K562 (cell line): ENCODE measurements around the gene THOP1. TPM values are rescaled to one million over a fixed set of nuclear protein-coding genes. Genes with fewer than 3 reads are reported as not detected.

Experiments
- ATF7 ChIP-seq: fragments of 450-650 bp; IDR thresholded peaks from 2 replicates; pipeline ENCODE4 v1.7.1; 2014; ENCODE audit warnings: mild to moderate bottlenecking, moderate library complexity
- CGGBP1 ChIP-seq: fragments of 250-450 bp; sonication (Bioruptor Pico); IDR thresholded peaks from 2 replicates; pipeline ENCODE4 v1.9.0; 2021; ENCODE audit warnings: mild to moderate bottlenecking
- ELF2 ChIP-seq: fragments of 250-450 bp; sonication (Bioruptor Pico); IDR thresholded peaks from 2 replicates; pipeline ENCODE4 v1.5.0; 2021; ENCODE audit warnings: mild to moderate bottlenecking
- ETV6 ChIP-seq, 3 experiments: fragments of 150-350 bp in 1 of 3; sonication (generic) in 1 of 3; formaldehyde crosslinking in 1 of 3; IDR thresholded peaks; 2 replicates each; pipeline versions ENCODE4 v1.6.1 to v1.8.0; 2014 to 2022; ENCODE audit warnings: borderline replicate concordance in 2 of 3, low read depth in 2 of 3, antibody characterized with exemption in 1 of 3, low read length in 1 of 3, mild to moderate bottlenecking in 1 of 3, missing genetic modification reagents in 1 of 3
- FOXA1 ChIP-seq: fragments of 450-650 bp; IDR thresholded peaks from 2 replicates; pipeline ENCODE4 v1.6.1; 2016; ENCODE audit warnings: mild to moderate bottlenecking, borderline replicate concordance
- FOXK2 ChIP-seq, 2 experiments: fragments of 450-650 bp; IDR thresholded peaks in 1 of 2; conservative IDR thresholded peaks in 1 of 2; 2 replicates each; pipeline ENCODE4 v1.6.1; 2016; ENCODE audit warnings: low read depth in 2 of 2, mild to moderate bottlenecking in 1 of 2
- FOXO4 ChIP-seq: fragments of 450-650 bp; formaldehyde crosslinking; IDR thresholded peaks from 2 replicates; pipeline ENCODE4 v1.4.0; 2020; ENCODE audit warnings: mild to moderate bottlenecking, moderate library complexity
- HOMEZ ChIP-seq: fragments of 250-450 bp; sonication (Bioruptor Pico); IDR thresholded peaks from 2 replicates; pipeline ENCODE4 v1.4.0; 2020; ENCODE audit warnings: mild to moderate bottlenecking, moderate library complexity
- MED1 ChIP-seq: sonication (generic); formaldehyde crosslinking; IDR thresholded peaks from 2 replicates; pipeline ENCODE4 v1.8.1; 2023; ENCODE audit warnings: missing genetic modification reagents, borderline replicate concordance
- MIER1 ChIP-seq: fragments of 450-650 bp; IDR thresholded peaks from 2 replicates; pipeline ENCODE4 v1.6.1; 2016; ENCODE audit warnings: antibody characterized with exemption, mild to moderate bottlenecking, low read depth
- MYC ChIP-seq, 2 experiments: fragments of 250-450 bp in 1 of 2; sonication (Bioruptor Pico) in 1 of 2; IDR thresholded peaks; 2 replicates each; pipeline versions ENCODE4 v1.5.1 to v1.6.1; 2012 to 2021; ENCODE audit warnings: low read depth in 2 of 2, borderline replicate concordance in 1 of 2, improper control_type of control experiment in 1 of 2, low read length in 1 of 2, mild to moderate bottlenecking in 1 of 2, moderate library complexity in 1 of 2
- POU5F1 ChIP-seq: fragments of 150-350 bp; IDR thresholded peaks from 2 replicates; pipeline ENCODE4 v1.6.1; 2014; ENCODE audit warnings: borderline replicate concordance, low read length, low read depth, mild to moderate bottlenecking; ENCODE audit not compliant: partially characterized antibody
- RHOXF2B ChIP-seq: fragments of 250-450 bp; sonication (Bioruptor Pico); conservative IDR thresholded peaks from 2 replicates; pipeline ENCODE4 v1.5.1; 2021
- STAT5B ChIP-seq: fragments of 250-450 bp; sonication (Bioruptor Pico); IDR thresholded peaks from 2 replicates; pipeline ENCODE4 v1.8.0; 2021; ENCODE audit warnings: mild to moderate bottlenecking, inconsistent platforms
- ZBED1 ChIP-seq: IDR thresholded peaks from 2 replicates; pipeline ENCODE4 v1.6.1; 2014
- ZC3H4 ChIP-seq: sonication (generic); formaldehyde crosslinking; IDR thresholded peaks from 2 replicates; pipeline ENCODE4 v1.9.0; 2021; ENCODE audit warnings: missing genetic modification reagents, borderline replicate concordance
- ZKSCAN3 ChIP-seq: fragments of 250-450 bp; sonication (Bioruptor Pico); IDR thresholded peaks from 2 replicates; pipeline ENCODE4 v1.4.0; 2020
- ZNF282 ChIP-seq: sonication (generic); formaldehyde crosslinking; IDR thresholded peaks from 2 replicates; pipeline ENCODE4 v1.8.1; 2023; ENCODE audit warnings: missing genetic modification reagents
- polyA plus RNA-seq, 8 experiments: library from polyadenylated mRNA; depleted of rRNA in 4 of 8; stranded (reverse) in 5 of 8; unstranded in 3 of 8; fragments of >200 nt; fragmentation: Nextera tagmentation in 2 of 8; fragmentation: Illumina TruSeq in 1 of 8; extraction: Ambion mirVana in 2 of 8; extraction: Trizol in 1 of 8; gene quantifications; 2 replicates each; pipeline versions ENCODE4 v1.2.1 to v1.2.3, GENCODE V29; 2011 to 2014; ENCODE audit warnings: inconsistent platforms in 1 of 8, missing spikeins in 1 of 8
- total RNA-seq, 7 experiments: library from RNA; depleted of rRNA in 6 of 7; stranded (reverse); fragments of >200 nt in 6 of 7; fragmentation: Illumina TruSeq in 2 of 7; extraction: Trizol in 2 of 7; gene quantifications; 2 replicates each; pipeline versions ENCODE4 v1.2.1 to v1.2.3, GENCODE V29; 2011 to 2021; ENCODE audit warnings: low replicate concordance in 1 of 7
- TF ChIP-seq, protein P1 (sequence below), 2 experiments: IDR thresholded peaks; 2 replicates each; pipeline ENCODE4 v1.6.1; 2011; ENCODE audit warnings: borderline replicate concordance in 1 of 2, control low read depth in 1 of 2, low read depth in 1 of 2, low read length in 1 of 2, mild to moderate bottlenecking in 1 of 2, mixed read lengths in 1 of 2, moderate library complexity in 1 of 2; ENCODE audit not compliant: insufficient read depth in 1 of 2, insufficient read length in 1 of 2, poor library complexity in 1 of 2, severe bottlenecking in 1 of 2; ENCODE audit errors: extremely low read depth in 1 of 2
- TF ChIP-seq, protein P2 (sequence below): fragments of 450-650 bp; conservative IDR thresholded peaks from 2 replicates; pipeline ENCODE4 v1.6.1; 2016; ENCODE audit warnings: missing genetic modification characterization, low read depth, mild to moderate bottlenecking, control low read depth, missing compliant biosample characterization

The THOP1 gene
- total and polyA plus RNA-seq, 9 of the 15 experiments (the other 6 are each of a cell fraction or from before 2014, with no cell fraction given) = 1.3 to 255 (median 96.1) TPM

DNA sequence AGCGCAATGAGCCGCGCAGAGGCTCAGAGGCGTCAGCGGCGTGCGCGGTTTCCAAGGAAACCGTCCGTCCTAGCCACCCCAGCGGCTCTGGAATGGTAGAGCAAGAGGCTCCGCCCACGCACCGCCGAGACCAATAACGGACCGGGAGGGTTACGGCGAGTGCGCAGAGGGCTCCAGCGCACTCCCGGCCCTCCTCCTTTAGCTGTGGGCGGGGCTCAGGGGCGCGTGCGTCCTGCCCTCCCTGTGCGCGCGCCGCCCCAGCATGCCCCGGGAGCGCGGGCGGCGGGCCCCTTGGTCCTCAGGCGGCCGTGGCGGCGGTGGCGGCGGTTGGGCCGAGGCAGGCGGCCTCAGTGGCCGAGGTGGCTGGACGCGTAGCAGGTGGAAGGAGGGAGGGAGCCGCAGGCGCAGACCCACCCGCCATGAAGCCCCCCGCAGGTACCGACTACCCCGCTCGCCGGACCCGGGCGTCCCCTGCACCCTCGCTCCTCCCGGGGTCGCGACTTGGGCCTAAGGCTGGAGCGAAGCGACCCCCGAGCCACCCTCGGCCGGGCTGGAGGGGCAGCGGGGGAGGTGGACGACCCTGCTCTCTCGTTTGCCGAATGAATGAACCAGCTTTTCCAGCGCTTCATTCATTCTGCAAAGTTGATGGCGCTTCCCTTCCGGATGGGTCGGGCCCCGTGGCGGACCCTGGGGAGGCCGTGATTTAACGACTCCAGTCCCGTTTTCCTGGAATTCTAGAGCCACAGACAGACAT is at the start of gene THOP1 (continued):
- TF ChIP-seq, protein P1, sequence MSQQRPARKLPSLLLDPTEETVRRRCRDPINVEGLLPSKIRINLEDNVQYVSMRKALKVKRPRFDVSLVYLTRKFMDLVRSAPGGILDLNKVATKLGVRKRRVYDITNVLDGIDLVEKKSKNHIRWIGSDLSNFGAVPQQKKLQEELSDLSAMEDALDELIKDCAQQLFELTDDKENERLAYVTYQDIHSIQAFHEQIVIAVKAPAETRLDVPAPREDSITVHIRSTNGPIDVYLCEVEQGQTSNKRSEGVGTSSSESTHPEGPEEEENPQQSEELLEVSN (IDR thresholded peaks at IDR 0.05; ENCODE audit: borderline replicate concordance in 1 of 2, extremely low read depth in 1 of 2, insufficient read depth in 1 of 2, insufficient read length in 1 of 2, low read depth in 1 of 2, low read length in 1 of 2, poor library complexity in 1 of 2, severe bottlenecking in 1 of 2) = peak; percentile 81 to 92
- TF ChIP-seq POU5F1 = no peak
- no peak for TF ChIP-seq ETV6 (IDR thresholded peaks at IDR 0.05; ENCODE audit: borderline replicate concordance in 1 of 2, low read depth in 2 of 2, low read length in 1 of 2)
- TF ChIP-seq ETV6 (CRISPR knock-in tag; IDR thresholded peaks at IDR 0.05; ENCODE audit: borderline replicate concordance) = no peak
- peak; percentile 68; the same call in 1 of the 2 replicates for TF ChIP-seq MYC (IDR thresholded peaks at IDR 0.05; ENCODE audit: low read depth, low read length)
- no peak for TF ChIP-seq MYC (CRISPR knock-in tag; IDR thresholded peaks at IDR 0.05; ENCODE audit: borderline replicate concordance, low read depth)
- TF ChIP-seq FOXK2 (conservative IDR thresholded peaks at IDR 0.05 in 1 of 2, IDR thresholded peaks at IDR 0.05 in 1 of 2; ENCODE audit: low read depth in 2 of 2) = no peak
- TF ChIP-seq CGGBP1 (CRISPR knock-in tag) = no peak
- 0 out of 2 replicates have a peak, but pooled peaks have one; percentile 22 for TF ChIP-seq FOXO4
- TF ChIP-seq ATF7 = peak; percentile 80
- TF ChIP-seq FOXA1 = no peak
- TF ChIP-seq HOMEZ (CRISPR knock-in tag) = no peak
- TF ChIP-seq MIER1 = no peak
- no peak for TF ChIP-seq ELF2 (CRISPR knock-in tag)
- TF ChIP-seq MED1 (CRISPR knock-in tag) = 0 out of 2 replicates have a peak, but pooled peaks have one; percentile 38
- TF ChIP-seq ZBED1 = no peak
- TF ChIP-seq STAT5B = no peak
- no peak for TF ChIP-seq ZNF282 (CRISPR knock-in tag)
- TF ChIP-seq, protein P2, sequence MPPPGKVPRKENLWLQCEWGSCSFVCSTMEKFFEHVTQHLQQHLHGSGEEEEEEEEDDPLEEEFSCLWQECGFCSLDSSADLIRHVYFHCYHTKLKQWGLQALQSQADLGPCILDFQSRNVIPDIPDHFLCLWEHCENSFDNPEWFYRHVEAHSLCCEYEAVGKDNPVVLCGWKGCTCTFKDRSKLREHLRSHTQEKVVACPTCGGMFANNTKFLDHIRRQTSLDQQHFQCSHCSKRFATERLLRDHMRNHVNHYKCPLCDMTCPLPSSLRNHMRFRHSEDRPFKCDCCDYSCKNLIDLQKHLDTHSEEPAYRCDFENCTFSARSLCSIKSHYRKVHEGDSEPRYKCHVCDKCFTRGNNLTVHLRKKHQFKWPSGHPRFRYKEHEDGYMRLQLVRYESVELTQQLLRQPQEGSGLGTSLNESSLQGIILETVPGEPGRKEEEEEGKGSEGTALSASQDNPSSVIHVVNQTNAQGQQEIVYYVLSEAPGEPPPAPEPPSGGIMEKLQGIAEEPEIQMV (tag) = peak; percentile 95
- no peak for TF ChIP-seq ZKSCAN3 (CRISPR knock-in tag)
- TF ChIP-seq ZC3H4 (CRISPR knock-in tag) = 0 out of 2 replicates have a peak, but pooled peaks have one; percentile 71
- no peak for TF ChIP-seq RHOXF2B (CRISPR knock-in tag)
